H1 (cell line): Measurements from ENCODE around the gene THOC6. TPM values are rescaled to one million over a fixed set of nuclear protein-coding genes. Genes with fewer than 3 reads are reported as not detected.

Experiments
- CREB1 ChIP-seq: IDR thresholded peaks from 2 replicates; pipeline ENCODE4 v1.6.1; 2012; ENCODE audit warnings: inconsistent platforms
- CTCF ChIP-seq, 3 experiments: IDR thresholded peaks; 1 replicate in 2 of 3; 2 replicates in 1 of 3; pipeline versions ENCODE4 v1.5.1 to v1.6.1; 2011; ENCODE audit warnings: low read length in 3 of 3, mild to moderate bottlenecking in 3 of 3, inconsistent platforms in 2 of 3, low read depth in 1 of 3, moderate library complexity in 1 of 3; ENCODE audit not compliant: insufficient read depth in 1 of 3; ENCODE audit errors: control extremely low read depth in 1 of 3
- EGR1 ChIP-seq: IDR thresholded peaks from 2 replicates; pipeline ENCODE4 v1.6.1; 2011; ENCODE audit warnings: low read depth, low read length, borderline replicate concordance
- EP300 ChIP-seq, 2 experiments: IDR thresholded peaks; 1 replicate in 1 of 2; 2 replicates in 1 of 2; pipeline ENCODE4 v1.6.1; 2011 to 2012; ENCODE audit warnings: low read depth in 2 of 2, low read length in 2 of 2, mild to moderate bottlenecking in 2 of 2, borderline replicate concordance in 1 of 2, inconsistent platforms in 1 of 2, moderate library complexity in 1 of 2
- HDAC6 ChIP-seq: IDR thresholded peaks from one replicate; pipeline ENCODE4 v1.7.1; 2012; ENCODE audit warnings: low read depth, mild to moderate bottlenecking, inconsistent platforms, low read length, moderate library complexity
- JUND ChIP-seq: IDR thresholded peaks from 2 replicates; pipeline ENCODE4 v1.6.1; 2011; ENCODE audit warnings: mild to moderate bottlenecking, improper control_type of control experiment, low read length
- NANOG ChIP-seq: IDR thresholded peaks from 2 replicates; pipeline ENCODE4 v1.6.1; 2011; ENCODE audit warnings: low read length, low read depth, mild to moderate bottlenecking, inconsistent platforms; ENCODE audit not compliant: insufficient read depth, poor library complexity, severe bottlenecking
- NRF1 ChIP-seq: IDR thresholded peaks from 2 replicates; pipeline ENCODE4 v1.6.1; 2011; ENCODE audit warnings: mild to moderate bottlenecking, low read depth, low read length, improper control_type of control experiment
- POLR2AphosphoS5 ChIP-seq: IDR thresholded peaks from 2 replicates; pipeline ENCODE4 v1.6.1; 2011; ENCODE audit warnings: low read depth, low read length
- RAD21 ChIP-seq, 2 experiments: IDR thresholded peaks in 1 of 2; conservative IDR thresholded peaks in 1 of 2; 2 replicates each; pipeline ENCODE4 v1.6.1; 2011; ENCODE audit warnings: low read depth in 2 of 2, low read length in 2 of 2, improper control_type of control experiment in 1 of 2, inconsistent platforms in 1 of 2, mild to moderate bottlenecking in 1 of 2, moderate library complexity in 1 of 2
- RFX5 ChIP-seq: IDR thresholded peaks from 2 replicates; pipeline ENCODE4 v1.6.1; 2011; ENCODE audit warnings: low read depth, low read length, improper control_type of control experiment, borderline replicate concordance
- SIN3A ChIP-seq, 2 experiments: IDR thresholded peaks in 1 of 2; conservative IDR thresholded peaks in 1 of 2; 2 replicates each; pipeline ENCODE4 v1.6.1; 2011 to 2012; ENCODE audit warnings: low read length in 2 of 2, improper control_type of control experiment in 1 of 2, low read depth in 1 of 2, mild to moderate bottlenecking in 1 of 2
- SP1 ChIP-seq: IDR thresholded peaks from 2 replicates; pipeline ENCODE4 v1.6.1; 2011; ENCODE audit warnings: low read depth, low read length
- SP4 ChIP-seq: IDR thresholded peaks from 2 replicates; pipeline ENCODE4 v1.6.1; 2012; ENCODE audit warnings: low read length, inconsistent platforms
- polyA plus RNA-seq, 7 experiments: library from polyadenylated mRNA; depleted of rRNA in 3 of 7; stranded (reverse) in 5 of 7; unstranded in 2 of 7; fragments of >200 nt in 5 of 7; fragments of 200-250 nt in 2 of 7; gene quantifications; 1 replicate in 5 of 7; 2 replicates in 1 of 7; 4 replicates in 1 of 7; pipeline versions ENCODE4 v1.2.1 to v1.2.3, GENCODE V29; 2011 to 2013; ENCODE audit warnings: missing spikeins in 2 of 7, mixed read lengths in 2 of 7
- total RNA-seq: library from RNA; stranded (reverse); fragmentation: NEBNext Ultra II Directional; extraction: Animal tissue kit (Norgen Biotek cat#: 25700); gene quantifications from 2 replicates; pipeline ENCODE4 v1.2.1, GENCODE V29; 2021

THOC6 gene
- total and polyA plus RNA-seq, 2 of the 8 experiments (the other 6 are each of a cell fraction or from before 2014, with no cell fraction given), result 78.5 to 111 TPM

- peak in 1 of 2 experiments; percentile 36; a peak in 1 of 3 replicates for TF ChIP-seq EP300 (IDR thresholded peaks at IDR 0.05; ENCODE audit: borderline replicate concordance in 1 of 2, low read depth in 2 of 2, low read length in 2 of 2)
- TF ChIP-seq JUND, result no peak
- TF ChIP-seq HDAC6, result no peak
- peak; percentile 62; the same call in 1 of the 2 replicates for TF ChIP-seq SP4
- peak; percentile 70 for TF ChIP-seq CREB1
- TF ChIP-seq NRF1, result peak; percentile 69
- peak; percentile 42 for TF ChIP-seq NANOG
- peak; percentile 96 for TF ChIP-seq SP1
- TF ChIP-seq EGR1, result no peak
- TF ChIP-seq POLR2AphosphoS5, result no peak; the same call in 1 of the 2 replicates
- peak; percentile 63 to 93 (median 71) for TF ChIP-seq CTCF (IDR thresholded peaks at IDR 0.05; ENCODE audit: control extremely low read depth in 1 of 3, insufficient read depth in 1 of 3, low read depth in 1 of 3, low read length in 3 of 3)
- TF ChIP-seq RAD21 (IDR thresholded peaks at IDR 0.05 in 1 of 2, conservative IDR thresholded peaks at IDR 0.05 in 1 of 2; ENCODE audit: low read depth in 2 of 2, low read length in 2 of 2), result peak; percentile 85 to 92
- peak; percentile 76 to 97; a peak in 3 of 4 replicates for TF ChIP-seq SIN3A (conservative IDR thresholded peaks at IDR 0.05 in 1 of 2, IDR thresholded peaks at IDR 0.05 in 1 of 2; ENCODE audit: low read depth in 1 of 2, low read length in 2 of 2)
- no peak for TF ChIP-seq RFX5
Measured at GRCh38 chr16:3003582-3004270, 20.1 kb upstream of the THOC6 start (continued).
